Measurements from ENCODE around the gene SOX13. TPM values are rescaled to one million over a fixed set of nuclear protein-coding genes. Genes with fewer than 3 reads are reported as not detected.
A peak's percentile ranks its signal among the peaks of the same experiment; 100 is the strongest.

SOX13 gene
- total RNA-seq, 2 donors from 2014 or later, result 36.2 to 38.4 TPM

- ATAC-seq (no peak), DNase-seq (no peak)
- intact Hi-C loops (cut with DNase I, micrococcal nuclease), result no loop called here
Measured at GRCh38 chr1:204141131-204141530, 68.2 kb downstream of the SOX13 start.

- ATAC-seq, result no peak
- intact Hi-C loops (cut with DNase I, micrococcal nuclease), result no loop called here
Measured at GRCh38 chr1:204142032-204142974, 69.4 kb downstream of the SOX13 start.

GRCh38 chr1:204143276-204144041 lies 70.5 kb downstream of the SOX13 start:
- DNase-seq (no peak), ATAC-seq (no peak)
- intact Hi-C loops (cut with DNase I, micrococcal nuclease), result no loop called here

More at GRCh38 chr1:204142032-204142974, 69.4 kb downstream of the SOX13 start:
- DNase-seq, result no peak

- ATAC-seq (no peak), DNase-seq (no peak)
- intact Hi-C loops (cut with DNase I, micrococcal nuclease), result no loop called here
Measured at GRCh38 chr1:204145033-204145504, 72.2 kb downstream of the SOX13 start.

GRCh38 chr1:204146309-204146708 lies 73.4 kb downstream of the SOX13 start:
- DNase-seq (no peak), ATAC-seq (no peak)
- intact Hi-C loops (cut with DNase I, micrococcal nuclease), result no loop called here

- intact Hi-C loops (cut with DNase I, micrococcal nuclease), result no loop called here
- DNase-seq, result no peak
- ATAC-seq, result no peak
Measured at GRCh38 chr1:204146965-204147364, 74.0 kb downstream of the SOX13 start.

GRCh38 chr1:204147406-204148383 lies 74.8 kb downstream of the SOX13 start:
- intact Hi-C loops (cut with DNase I, micrococcal nuclease), result no loop called here
- DNase-seq, result no peak

GRCh38 chr1:204149107-204149506 lies 76.2 kb downstream of the SOX13 start:
- ATAC-seq (no peak), DNase-seq (no peak)
- intact Hi-C loops (cut with DNase I, micrococcal nuclease), result no loop called here

More at GRCh38 chr1:204147406-204148383, 74.8 kb downstream of the SOX13 start:
- no peak for ATAC-seq

GRCh38 chr1:204149635-204150565 lies 77.0 kb downstream of the SOX13 start:
- DNase-seq (no peak), ATAC-seq (no peak)
- intact Hi-C loops (cut with DNase I, micrococcal nuclease), result no loop called here

- DNase-seq (peak in 1 of 2 donors; percentile 11), ATAC-seq (no peak)
- intact Hi-C loops (cut with DNase I, micrococcal nuclease), result no loop called here
Measured at GRCh38 chr1:204150702-204151551, 78.0 kb downstream of the SOX13 start.

- ATAC-seq (peak; percentile 62), DNase-seq (peak; percentile 42)
- intact Hi-C loops (cut with DNase I, micrococcal nuclease), result no loop called here
Measured at GRCh38 chr1:204151552-204152309, 78.8 kb downstream of the SOX13 start, which contains the start of gene ETNK2. Gene ETNK2 (minus strand): TSS chr1:204152044. CDS start chr1:204151852, 192 bp downstream.

- peak; percentile 31 for ATAC-seq
- intact Hi-C loops (cut with DNase I, micrococcal nuclease), result no loop called here
- no peak for DNase-seq
Measured at GRCh38 chr1:204152310-204153044, 79.6 kb downstream of the SOX13 start.

GRCh38 chr1:204153667-204154066 lies 80.8 kb downstream of the SOX13 start:
- ATAC-seq (no peak), DNase-seq (no peak)
- intact Hi-C loops (cut with DNase I, micrococcal nuclease), result no loop called here

- ATAC-seq, result no peak
- intact Hi-C loops (cut with DNase I, micrococcal nuclease), result no loop called here
- DNase-seq, result no peak
Measured at GRCh38 chr1:204154568-204155255, 81.8 kb downstream of the SOX13 start.

GRCh38 chr1:204155881-204156280 lies 83.0 kb downstream of the SOX13 start:
- DNase-seq, result no peak
- intact Hi-C loops (cut with DNase I, micrococcal nuclease), result no loop called here
- ATAC-seq, result no peak

Data from left colon (tissue), 2 donors.